ENCODE measurements around the gene DNAH7. TPM values are rescaled to one million over a fixed set of nuclear protein-coding genes. Genes with fewer than 3 reads are reported as not detected.

Gene DNAH7
- total RNA-seq, 1 experiment from 2014 or later, result 0.09 TPM

DNA sequence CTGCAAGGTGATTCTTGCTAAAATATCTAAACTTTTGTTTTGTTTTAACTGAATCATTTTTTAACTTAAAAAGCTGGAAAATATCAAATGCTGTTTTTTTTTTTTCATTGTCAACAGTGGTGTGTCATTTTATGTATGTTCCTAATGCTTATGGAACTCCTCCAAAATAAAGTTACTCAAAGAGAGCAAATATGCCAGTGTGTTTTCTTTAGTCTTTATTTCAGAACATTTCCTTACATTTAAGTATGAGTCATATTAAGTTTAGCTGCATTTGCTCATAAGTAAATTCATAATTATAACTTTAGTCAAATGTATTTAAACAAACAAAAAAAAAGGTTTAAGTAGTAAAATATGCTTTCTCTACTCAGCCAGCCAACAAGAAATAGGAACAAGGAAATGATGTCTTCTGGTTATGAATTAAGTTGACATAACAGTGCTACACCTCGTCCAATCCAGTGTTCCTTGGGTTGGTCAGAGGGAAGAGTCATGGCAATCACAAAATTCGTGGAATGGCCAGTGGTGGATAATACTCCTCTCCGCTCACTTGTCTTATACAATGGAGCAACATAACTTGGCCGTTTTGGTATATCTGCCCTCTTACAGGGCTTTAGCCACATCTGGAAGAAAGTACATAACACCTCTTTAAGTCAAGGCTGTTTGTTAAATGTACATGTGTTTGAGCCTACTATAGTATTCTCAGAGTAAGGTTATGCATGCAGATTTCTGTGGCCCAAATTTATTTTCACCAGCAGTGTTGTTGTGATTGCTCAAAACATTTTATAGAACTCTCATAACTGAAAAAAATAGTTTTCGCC lies 330.9 kb downstream of the DNAH7 start:
- no peak overlapping the region for H3K14ac ChIP-seq (ENCODE audit: insufficient read depth, low read length)
- no peaks in the 10 kb centered on the region for H4K20me1 ChIP-seq (ENCODE audit: control insufficient read depth, insufficient read depth, insufficient read length)
- no peaks in the 10 kb centered on the region for H3K27me3 Mint-ChIP-seq (ENCODE audit: low read depth)
- no peak overlapping the region for H3K18ac ChIP-seq (ENCODE audit: insufficient read length, low read depth, low read length)
- no peak overlapping the region for H2AFZ ChIP-seq (ENCODE audit: low read length)
- no peak overlapping the region for H3K4me3 Mint-ChIP-seq
- no peak overlapping the region for H2AK5ac ChIP-seq (ENCODE audit: insufficient read length, low read length)
- no peak overlapping the region for H3T11ph ChIP-seq (ENCODE audit: low read length)
- no peaks in the 10 kb centered on the region for H3K79me1 ChIP-seq (ENCODE audit: insufficient read depth, low read depth, low read length, poor library complexity, severe bottlenecking)
- H2BK20ac ChIP-seq (ENCODE audit: low read depth, low read length, poor library complexity, severe bottlenecking), result no peak overlapping the region
- peaks cover 6% of the 10 kb centered on the region in 2 experiments; a peak in 4 of 5 replicates for H3K9me3 Mint-ChIP-seq
- H4K5ac ChIP-seq (ENCODE audit: insufficient read length, low read depth, low read length), result no peak overlapping the region
- no peak overlapping the region for H3K27ac Mint-ChIP-seq
- no peak for DNase-seq
- H3K36me3 Mint-ChIP-seq (ENCODE audit: insufficient read depth in 1 of 3, low read depth in 3 of 3), result peaks cover 32 to 50% (median 48%) of the 10 kb centered on the region in 3 experiments
- H3K27me3 ChIP-seq (ENCODE audit: insufficient read depth, low read length), result no peaks in the 10 kb centered on the region
- no peak overlapping the region for H3K4me2 ChIP-seq (ENCODE audit: insufficient read depth, insufficient read length, low read length)
- no CpG with 5 or more reads among the region's 5 CpGs for WGBS (ENCODE audit: extremely low coverage, insufficient read length, low lambda C conversion rate)
- peaks cover 4% of the 10 kb centered on the region for H3K9me3 ChIP-seq (ENCODE audit: control insufficient read depth, low read depth, low read length)
- H3K4ac ChIP-seq (ENCODE audit: low read depth, low read length), result no peak overlapping the region
- no peak overlapping the region for H3K56ac ChIP-seq (ENCODE audit: insufficient read length, low read depth, low read length)
- no peak overlapping the region for H2BK15ac ChIP-seq (ENCODE audit: low read depth, low read length)
- TF ChIP-seq, protein P1, sequence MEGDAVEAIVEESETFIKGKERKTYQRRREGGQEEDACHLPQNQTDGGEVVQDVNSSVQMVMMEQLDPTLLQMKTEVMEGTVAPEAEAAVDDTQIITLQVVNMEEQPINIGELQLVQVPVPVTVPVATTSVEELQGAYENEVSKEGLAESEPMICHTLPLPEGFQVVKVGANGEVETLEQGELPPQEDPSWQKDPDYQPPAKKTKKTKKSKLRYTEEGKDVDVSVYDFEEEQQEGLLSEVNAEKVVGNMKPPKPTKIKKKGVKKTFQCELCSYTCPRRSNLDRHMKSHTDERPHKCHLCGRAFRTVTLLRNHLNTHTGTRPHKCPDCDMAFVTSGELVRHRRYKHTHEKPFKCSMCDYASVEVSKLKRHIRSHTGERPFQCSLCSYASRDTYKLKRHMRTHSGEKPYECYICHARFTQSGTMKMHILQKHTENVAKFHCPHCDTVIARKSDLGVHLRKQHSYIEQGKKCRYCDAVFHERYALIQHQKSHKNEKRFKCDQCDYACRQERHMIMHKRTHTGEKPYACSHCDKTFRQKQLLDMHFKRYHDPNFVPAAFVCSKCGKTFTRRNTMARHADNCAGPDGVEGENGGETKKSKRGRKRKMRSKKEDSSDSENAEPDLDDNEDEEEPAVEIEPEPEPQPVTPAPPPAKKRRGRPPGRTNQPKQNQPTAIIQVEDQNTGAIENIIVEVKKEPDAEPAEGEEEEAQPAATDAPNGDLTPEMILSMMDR (conservative IDR thresholded peaks at IDR 0.05), result no peak
- no peak overlapping the region for H2BK120ac ChIP-seq (ENCODE audit: low read depth, low read length, poor library complexity, severe bottlenecking)
- no peak overlapping the region for H3K9ac ChIP-seq (ENCODE audit: extremely low read depth, insufficient read length, low read length)
- H3K23ac ChIP-seq (ENCODE audit: insufficient read length, low read depth, low read length), result no peak overlapping the region
- no peak overlapping the region for H4K91ac ChIP-seq (ENCODE audit: insufficient read length, low read depth, low read length)
- no peak overlapping the region for H4K8ac ChIP-seq (replicated peaks; ENCODE audit: insufficient read length, low read depth, low read length)
- H2BK12ac ChIP-seq (ENCODE audit: insufficient read length, low read depth, low read length), result no peak overlapping the region
- no peaks in the 10 kb centered on the region for H3K4me1 ChIP-seq (ENCODE audit: insufficient read depth, low read length)
- no peaks in the 10 kb centered on the region for H3K79me2 ChIP-seq (ENCODE audit: insufficient read depth, low read length)
- no peak overlapping the region for H3K27ac ChIP-seq (ENCODE audit: insufficient read length, low read depth, low read length)
- no peaks in the 10 kb centered on the region for H3K4me1 Mint-ChIP-seq
- no peaks in the 10 kb centered on the region for H3K23me2 ChIP-seq (ENCODE audit: insufficient read length, low read depth, low read length, poor library complexity, severe bottlenecking)
- no peak overlapping the region for H2BK5ac ChIP-seq (ENCODE audit: insufficient read length, low read length)

All from H9 (cell line).